Activated CD8-positive, alpha-beta memory T cell treated with anti-CD3 and anti-CD28 coated beads, Interleukin-2, amount 50 U/mL, for 48 hours (primary cell): ENCODE results near the gene XIAP.
"Not testable (repeated sequence)": the region's sequence is repeated elsewhere in the genome, so short reads cannot be mapped to it uniquely, and the experiment has no call there.

Source experiments
- DNase-seq: peaks from one replicate; pipeline ENCODE4 v3.0.0-alpha.2; 2020

Gene XIAP

DNA sequence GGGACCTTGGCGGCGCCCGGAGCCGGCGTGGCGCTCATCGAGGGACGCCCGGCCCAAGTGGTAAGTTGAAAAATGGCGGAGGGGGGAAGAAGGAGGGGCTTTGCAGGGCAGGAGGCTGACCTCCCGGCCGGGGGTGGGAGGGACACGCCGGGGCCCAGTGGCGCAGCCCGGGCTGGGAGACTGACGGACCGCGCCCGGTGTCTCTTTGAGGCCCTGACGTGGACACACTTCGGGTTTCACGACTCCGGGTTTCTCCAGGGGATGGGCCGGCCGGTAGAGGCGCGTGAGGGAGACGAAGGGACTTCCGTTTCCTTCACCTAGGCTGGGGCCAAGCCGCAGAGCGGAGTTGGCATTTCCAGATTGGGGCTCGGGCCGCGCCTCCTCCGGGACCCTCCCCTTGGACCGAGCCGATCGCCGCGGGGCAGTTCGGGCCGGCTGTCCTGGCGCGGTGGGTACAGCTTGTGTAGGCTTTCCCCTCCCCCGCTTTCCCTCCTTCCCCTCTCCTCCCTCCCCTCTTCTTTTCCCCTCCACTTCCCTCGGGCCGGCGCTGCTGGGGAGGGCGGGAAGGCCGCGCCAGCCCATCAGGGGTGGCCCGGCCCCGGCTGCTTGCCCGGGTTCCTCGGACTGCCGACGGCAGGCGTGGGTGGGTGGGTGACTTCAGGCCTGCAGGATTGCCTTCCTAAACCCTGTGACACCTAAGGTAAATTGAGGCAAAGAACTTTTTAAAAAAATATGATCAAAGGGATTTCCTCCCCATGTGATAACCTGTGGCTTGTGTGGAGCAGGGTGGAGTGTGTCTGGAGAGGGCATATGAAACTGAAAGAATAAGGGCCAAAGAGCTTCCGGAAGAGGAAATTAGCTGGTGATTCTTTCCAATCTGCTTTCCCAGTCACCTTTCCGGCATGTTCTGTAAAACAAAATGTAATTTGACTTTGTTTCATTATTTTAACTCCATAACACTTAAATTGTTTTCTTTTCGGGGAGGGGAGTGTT, at the start of gene XIAP:
Gene XIAP, plus strand, starts transcription at position 208 of the 993 bp plus-strand sequence. CDS start 25,610 bp downstream, outside the sequence.
- peak; percentile 81 for DNase-seq

DNA sequence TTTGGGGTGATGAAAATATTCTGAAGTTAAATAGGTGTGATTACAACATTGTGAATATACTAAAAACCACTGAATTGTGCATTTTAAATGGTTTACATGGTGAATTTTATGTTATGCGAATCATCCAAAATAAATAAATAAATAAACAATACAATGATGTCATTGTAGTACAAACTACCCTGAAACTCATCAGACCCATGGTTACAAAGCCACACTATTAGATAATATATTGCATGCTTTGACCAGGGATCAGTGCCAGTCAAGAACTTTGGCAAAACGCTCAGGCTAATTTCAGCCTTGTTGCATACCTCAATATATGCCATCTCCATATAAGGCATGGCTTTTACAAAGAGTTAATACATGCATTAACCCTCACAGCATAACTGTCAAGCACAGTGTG, 45.5 kb upstream of the XIAP start:
- DNase-seq, result no peak

GRCh38 chrX:123814934-123815394, 44.9 kb upstream of the XIAP start:
- DNase-seq, result not testable (repeated sequence)

DNA sequence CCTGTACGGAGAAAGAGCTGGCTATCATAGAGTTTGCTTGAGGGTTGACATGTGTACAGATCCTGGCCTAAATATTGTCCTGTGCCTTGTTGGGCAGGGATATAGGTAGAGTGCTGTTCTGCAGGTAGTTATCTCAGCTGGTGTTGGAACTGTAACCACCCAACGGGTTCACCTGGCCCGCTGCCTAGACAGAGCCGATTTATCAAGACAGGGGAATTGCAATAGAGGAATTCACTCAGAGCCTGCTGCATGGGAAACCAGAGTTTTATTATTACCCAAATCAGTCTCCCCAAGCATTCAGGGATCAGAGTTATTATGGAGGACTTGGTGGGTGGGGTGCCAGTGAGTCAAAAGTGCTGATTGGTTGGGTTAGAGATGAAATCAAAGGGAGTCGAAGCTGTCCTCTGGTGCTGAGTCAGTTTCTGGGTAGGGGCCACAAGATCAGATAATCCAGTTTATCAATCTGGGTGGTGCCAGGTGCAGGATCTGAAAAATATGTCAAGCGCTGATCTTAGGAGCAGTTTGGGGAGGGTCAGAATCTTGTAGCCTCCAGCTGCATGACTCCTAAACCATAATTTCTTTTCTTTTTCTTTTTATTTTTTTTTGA, 42.5 kb upstream of the XIAP start:
- no peak for DNase-seq

DNA sequence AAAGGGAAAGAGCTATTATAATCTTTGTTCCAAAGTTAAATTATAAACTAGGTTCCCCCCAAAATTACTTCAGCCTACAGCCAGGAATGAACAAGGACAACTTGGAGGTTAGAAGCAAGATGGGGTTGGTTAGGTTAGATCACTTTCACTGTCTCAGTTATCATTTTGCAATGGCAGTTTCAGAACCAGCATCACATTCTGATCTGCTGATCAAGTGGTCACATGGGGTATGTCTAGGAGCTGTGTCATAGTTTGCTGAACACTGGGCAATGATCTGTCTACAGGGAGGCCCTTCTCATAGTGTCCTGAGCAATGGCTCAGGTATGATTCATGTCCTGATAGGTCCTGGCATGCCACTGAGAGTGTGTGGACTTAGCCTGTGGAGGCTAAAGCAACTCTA, 41.6 kb upstream of the XIAP start:
- no peak for DNase-seq

GRCh38 chrX:123822965-123823364, 36.9 kb upstream of the XIAP start:
- DNase-seq, result no peak

DNA sequence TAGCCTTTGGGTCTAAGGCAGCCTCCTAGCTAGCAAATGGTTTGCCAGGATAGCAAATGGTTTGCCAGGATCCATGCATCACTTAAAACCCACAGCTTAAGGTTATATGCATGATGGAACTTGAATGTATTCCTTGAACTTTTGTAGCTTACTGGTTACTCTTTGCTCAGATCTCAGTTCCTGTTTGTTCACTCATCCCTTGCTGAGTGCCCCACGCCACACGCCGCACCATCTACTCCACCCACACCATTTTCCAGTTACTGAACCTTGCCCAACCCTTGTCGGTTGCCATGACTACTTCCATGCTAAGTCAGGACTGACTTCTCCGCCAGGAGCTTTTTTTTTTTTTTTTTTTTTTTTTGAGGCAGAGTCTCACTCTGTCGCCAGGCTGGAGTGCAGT, 29.5 kb upstream of the XIAP start:
- DNase-seq, result no peak

DNA sequence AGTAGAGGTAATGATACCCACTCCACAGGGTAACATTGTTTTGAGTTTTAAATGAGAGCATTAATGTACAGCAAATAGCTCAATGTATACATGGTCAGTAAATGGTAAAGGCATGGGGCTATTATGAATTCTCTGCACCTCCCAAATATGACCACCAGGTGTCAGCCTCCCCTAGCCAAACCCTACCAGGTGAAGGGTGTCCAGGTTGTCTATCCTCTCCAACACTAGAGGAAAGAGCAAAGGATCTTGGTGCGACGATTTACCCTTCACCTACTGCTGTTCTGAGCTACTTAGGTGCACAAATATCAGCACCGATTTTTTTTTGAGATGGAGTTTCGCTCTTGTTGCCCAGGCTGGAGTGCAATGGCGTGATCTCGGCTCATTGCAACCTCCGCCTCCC, 26.5 kb upstream of the XIAP start:
- DNase-seq, result peak; percentile 59

- DNase-seq, result no peak
Measured at GRCh38 chrX:123834116-123834515, 25.7 kb upstream of the XIAP start.

- DNase-seq, result no peak
Measured at GRCh38 chrX:123835661-123836371, 24.0 kb upstream of the XIAP start.

DNA sequence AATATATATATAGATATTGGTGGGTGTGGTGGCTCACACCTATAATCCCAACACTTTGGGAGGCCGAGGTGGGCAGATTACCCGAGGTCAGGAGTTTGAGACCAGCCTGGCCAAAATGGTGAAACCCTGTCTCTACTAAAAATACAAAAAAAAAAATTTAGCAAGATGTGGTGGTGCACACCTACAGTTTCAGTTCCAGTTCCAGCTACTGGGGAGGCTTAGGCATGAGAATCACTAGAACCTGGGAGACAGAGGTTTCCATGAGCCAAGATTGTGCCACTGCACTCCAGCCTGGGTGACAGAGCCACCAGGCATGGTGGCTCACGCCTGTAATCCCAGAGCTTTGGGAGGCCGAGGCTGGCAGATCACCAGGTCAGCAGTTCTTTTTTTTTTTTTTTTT, 14.7 kb upstream of the XIAP start:
- not testable (repeated sequence) for DNase-seq

DNA sequence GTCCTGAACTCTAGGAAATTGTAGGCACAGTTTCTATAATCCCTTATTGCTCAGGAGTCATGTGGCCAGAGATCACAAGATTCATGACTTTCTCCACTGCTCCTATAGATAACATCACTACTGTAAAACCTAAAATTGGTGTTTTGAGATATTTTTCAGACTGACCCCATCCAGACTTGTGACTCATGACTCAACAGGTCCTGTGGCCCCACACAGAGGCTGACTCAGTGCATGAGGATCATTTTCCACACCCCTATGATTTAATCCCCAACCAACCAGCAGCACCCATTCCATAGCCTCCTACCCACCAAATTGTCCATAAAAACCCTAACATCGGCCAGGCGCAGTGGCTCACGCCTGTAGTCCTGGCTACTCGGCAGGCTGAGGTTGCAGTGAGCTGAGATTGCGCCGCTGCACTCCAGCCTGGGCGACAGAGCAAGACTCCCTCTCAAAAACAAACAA, 13.2 kb upstream of the XIAP start:
- DNase-seq, result no peak

DNA sequence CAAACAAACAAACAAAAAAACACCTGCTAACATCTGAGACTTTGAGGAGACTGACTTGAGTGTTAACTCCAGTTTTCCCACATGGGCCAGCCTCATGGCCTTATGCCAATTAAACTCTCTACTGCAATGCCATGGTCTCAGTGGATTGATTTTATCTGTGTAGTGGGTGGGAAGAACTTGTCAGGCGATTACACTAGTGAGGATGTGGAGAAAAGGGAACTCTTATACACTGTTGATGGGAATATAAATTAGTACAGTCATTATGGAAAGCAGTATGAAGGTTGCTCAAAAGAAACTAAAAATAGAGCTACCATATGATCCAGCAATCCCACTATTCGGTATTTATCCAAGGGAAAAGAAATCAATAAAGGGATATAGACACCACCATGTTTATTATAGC, 12.8 kb upstream of the XIAP start:
- DNase-seq, result no peak

DNA sequence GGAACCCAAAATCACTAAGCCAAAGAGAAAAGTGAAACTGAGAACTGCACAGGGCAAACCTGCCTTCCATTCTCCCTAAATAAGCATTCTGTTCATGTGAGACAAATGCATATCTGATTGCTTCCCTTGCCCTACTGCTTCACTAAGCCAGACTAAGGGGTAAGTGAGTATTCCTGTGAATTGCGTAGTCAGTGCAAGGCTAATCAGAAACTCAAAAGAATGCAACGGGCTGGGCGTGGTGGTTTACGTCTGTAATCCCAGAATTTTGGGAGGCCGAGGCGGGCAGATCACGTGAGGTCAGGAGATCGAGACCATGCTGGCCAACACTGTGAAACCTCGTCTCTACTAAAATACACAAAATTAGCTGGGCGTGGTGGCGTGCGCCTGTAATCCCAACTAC, 10.8 kb upstream of the XIAP start:
- no peak for DNase-seq

DNA sequence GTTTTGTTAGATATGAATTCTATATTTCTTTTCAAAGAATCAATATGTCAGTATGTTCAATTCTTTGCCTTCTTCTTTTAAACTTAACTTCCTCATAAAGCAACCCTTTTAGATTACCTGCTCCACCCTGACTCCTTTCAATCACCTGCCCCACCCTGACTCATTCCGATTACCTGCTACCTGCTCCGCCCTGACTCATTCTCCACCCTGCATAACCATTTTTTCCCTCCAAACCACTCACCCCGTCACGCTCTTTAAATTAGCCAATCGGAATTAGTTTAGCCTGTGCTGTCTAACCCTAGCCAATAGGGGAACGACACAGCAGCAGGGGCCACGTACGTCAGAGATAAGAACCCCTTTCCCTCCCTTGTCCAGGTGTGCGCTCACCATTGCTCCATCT, 9.9 kb upstream of the XIAP start:
- DNase-seq, result not testable (repeated sequence)

DNA sequence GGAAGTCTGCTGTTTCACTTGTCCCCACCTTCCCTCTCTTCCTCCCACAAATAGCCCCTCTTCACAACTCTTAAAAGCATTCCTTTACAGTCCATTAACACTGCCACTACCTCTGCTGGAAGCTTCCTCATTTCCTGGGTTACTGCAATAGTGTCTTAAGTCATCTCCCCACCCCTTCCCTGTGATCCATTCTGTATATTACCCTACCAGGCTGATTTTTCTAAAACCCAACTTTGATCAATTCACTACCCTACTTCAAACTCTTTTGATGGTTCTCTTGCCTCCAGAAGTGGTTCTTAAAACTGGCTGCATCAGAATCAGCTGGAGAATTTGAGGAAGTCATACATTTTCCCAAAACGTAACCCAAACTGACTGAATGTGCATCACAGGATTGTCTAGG, 8.8 kb upstream of the XIAP start:
- DNase-seq, result no peak

- DNase-seq, result no peak
Measured at GRCh38 chrX:123854329-123854728, 5.5 kb upstream of the XIAP start.

DNA sequence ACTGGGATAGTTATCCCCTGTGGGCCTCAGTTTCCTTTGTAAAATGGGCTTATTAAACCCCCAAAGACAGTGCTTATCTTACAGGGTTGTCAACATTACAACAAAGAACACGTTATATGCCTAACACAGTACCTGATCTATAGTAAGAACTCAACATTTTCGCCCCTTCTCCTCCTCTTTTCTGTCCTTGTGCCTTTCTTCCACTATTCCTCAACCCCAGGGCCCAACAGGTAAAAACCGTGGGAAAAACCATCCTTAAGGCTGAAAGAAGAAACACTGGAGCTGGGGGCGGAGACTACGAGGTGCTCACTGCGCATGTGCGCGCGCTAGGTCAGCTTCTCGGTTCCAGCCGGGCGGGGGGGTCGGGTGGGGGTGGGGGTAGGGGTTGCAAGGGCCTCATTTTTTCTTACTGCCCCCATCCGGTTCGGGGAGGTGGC, 426 bp upstream of the XIAP start:
- DNase-seq, result no peak

DNA sequence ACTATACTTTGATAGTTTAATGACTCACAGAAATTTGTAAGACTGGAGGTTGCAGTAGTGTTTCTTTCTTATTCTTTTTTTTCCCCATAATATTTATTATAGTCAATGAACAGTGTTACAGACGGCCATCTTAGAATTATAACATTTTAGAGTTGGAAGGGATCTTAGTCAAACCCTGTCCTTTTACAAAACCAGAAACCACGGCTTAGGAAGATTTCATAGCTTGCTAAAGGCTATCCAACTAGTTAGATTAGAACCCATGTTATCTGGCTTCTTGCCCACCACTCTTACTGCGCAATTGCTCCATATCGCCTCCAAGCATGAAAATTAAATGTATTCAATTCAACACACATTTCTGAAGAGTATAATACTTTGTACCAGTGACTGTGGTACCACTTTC, 1.1 kb downstream of the XIAP start:
- no peak for DNase-seq

GRCh38 chrX:123869488-123869887, 9.6 kb downstream of the XIAP start:
- DNase-seq, result no peak

DNA sequence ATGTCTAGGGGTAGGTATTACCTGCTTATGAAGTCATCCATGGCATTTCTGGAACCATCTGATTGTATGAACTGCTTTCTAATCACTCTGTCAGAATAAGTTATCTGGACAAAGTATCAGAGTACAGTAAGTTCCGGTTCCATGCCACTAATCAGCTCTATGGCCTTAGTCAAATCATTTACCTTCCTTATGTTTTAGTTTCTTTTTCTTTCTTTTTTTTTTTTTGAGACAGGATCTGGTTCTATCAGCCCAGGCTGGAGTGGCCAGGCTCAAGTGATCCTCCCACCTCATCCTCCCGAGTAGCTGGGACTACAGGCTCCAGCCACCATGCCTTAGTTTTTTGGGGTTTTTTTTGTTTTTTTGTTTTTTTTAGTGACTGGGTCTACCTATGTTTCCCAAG, 11.5 kb downstream of the XIAP start:
- DNase-seq, result no peak

GRCh38 chrX:123873956-123874355, 14.1 kb downstream of the XIAP start:
- DNase-seq, result no peak

GRCh38 chrX:123876177-123876576, 16.3 kb downstream of the XIAP start:
- no peak for DNase-seq
